Ovary (tissue), 9 donors: Measurements from ENCODE around the gene GPR141. TPM values are rescaled to one million over a fixed set of nuclear protein-coding genes. Genes with fewer than 3 reads are reported as not detected.

Experiments used
- DNase-seq, 5 donors: peaks; one replicate each; pipeline ENCODE4 v3.0.0-alpha.2; 2019 to 2020
- H3K27ac ChIP-seq, 2 donors: fragments of 200-600 bp; one replicate each; pipeline versions ENCODE4 v1.5.1 to v1.8.0; 2019 to 2022
- H3K27me3 ChIP-seq: fragments of 200-600 bp; one replicate; pipeline ENCODE4 v1.8.0; 2022
- H3K36me3 ChIP-seq: fragments of 200-600 bp; sonication (generic); one replicate; pipeline ENCODE4 v1.5.1; 2019
- H3K4me1 ChIP-seq: one replicate; pipeline ENCODE4 v1.8.1; 2013; ENCODE audit warnings: mild to moderate bottlenecking, moderate library complexity; ENCODE audit not compliant: insufficient read depth
- H3K4me3 ChIP-seq: fragments of 200-600 bp; sonication (generic); one replicate; pipeline ENCODE4 v1.5.1; 2017
- H3K9me3 ChIP-seq, 2 donors: fragments of 200-600 bp in 1 of 2; sonication (generic) in 1 of 2; one replicate each; pipeline versions ENCODE4 v1.5.1 to v1.8.1; 2013 to 2019; ENCODE audit warnings: mild to moderate bottlenecking in 1 of 2, moderate library complexity in 1 of 2
- EP300 ChIP-seq: sonication (generic); formaldehyde crosslinking; IDR thresholded peaks from one replicate; pipeline ENCODE4 v1.6.1; 2017; ENCODE audit warnings: antibody characterized with exemption
- POLR2A ChIP-seq: fragments of 450-650 bp; IDR thresholded peaks from one replicate; pipeline ENCODE4 v1.6.1; 2017; ENCODE audit warnings: antibody characterized with exemption, mild to moderate bottlenecking, moderate library complexity
- WGBS, 3 donors: extraction: QIAGEN DNeasy Blood & Tissue Kit in 1 of 3; methylation state at CpG; one replicate each; pipeline versions ENCODE4 v1.1.5 to v1.1.7; 2013 to 2017; 5-methylcytosine and 5-hydroxymethylcytosine counted together
- intact Hi-C, 4 donors: fragments of 100-400 bp; cut with DNase I; formaldehyde crosslinking; loops; one replicate each; pipeline versions ENCODE4 v1.11.0 to v1.15.1; 2022 to 2023
- polyA plus RNA-seq, 2 donors: library from polyadenylated mRNA; stranded (reverse); fragments of 200-250 nt in 1 of 2; fragments of 350-450 nt in 1 of 2; fragmentation: Illumina TruSeq in 1 of 2; extraction: RNeasy Lipid Tissue Mini Kit (QIAGEN cat#74804) in 1 of 2; gene quantifications; one replicate each; pipeline ENCODE4 v1.2.3, GENCODE V29; 2013 to 2014
- total RNA-seq, 7 donors: library from RNA; depleted of rRNA in 2 of 7; stranded (reverse); fragments of >200 nt in 2 of 7; fragmentation: NEBNext Ultra II Directional in 3 of 7; extraction: Animal tissue kit (Norgen Biotek cat#: 25700) in 3 of 7; gene quantifications; one replicate each; pipeline versions ENCODE4 v1.1.0 to v1.2.4, GENCODE V29; 2016 to 2023
- TF ChIP-seq, protein P1 (sequence below), 3 donors: fragments of 450-650 bp in 2 of 3; fragments of 200-600 bp in 1 of 3; IDR thresholded peaks; one replicate each; pipeline versions ENCODE4 v1.5.1 to v1.8.0; 2016 to 2022; ENCODE audit warnings: antibody characterized with exemption in 3 of 3, mild to moderate bottlenecking in 1 of 3
- donor health status: DM: no; HTN: no; CAD: no; lungs with moderate emphysema.
- donor health status: DM: no; HTN: no; CAD: no.
- donor health status: Bipolar disorder and iron deficiency.
- donor health status: DM: yes; HTN: yes; CAD: no.
- donor health status: DM: no; HTN: no; CAD: no.
- donor health status: DM: yes; HTN: yes; CAD: no.

Gene GPR141
- total and polyA plus RNA-seq, 9 donors, result 0.08 to 1.2 (median 0.63) TPM; not detected in 5

DNA sequence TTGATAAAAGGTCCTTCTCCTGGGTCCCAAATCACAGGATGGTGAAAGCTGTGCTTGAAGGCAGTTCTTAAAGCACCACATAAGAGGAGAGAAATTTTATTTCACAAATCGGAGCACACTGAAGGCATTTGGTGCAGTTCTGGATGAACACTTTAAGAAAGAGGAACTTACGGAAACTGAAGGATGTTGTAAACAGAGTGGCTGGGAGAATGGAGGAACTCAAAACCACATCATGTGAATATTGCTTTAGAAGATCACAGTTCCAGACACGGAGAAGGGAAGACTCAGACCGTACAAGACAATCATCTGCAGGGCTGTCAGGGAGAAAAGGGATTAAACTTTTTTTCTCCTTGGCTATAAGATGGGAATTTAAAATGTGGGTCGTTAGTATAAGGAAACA, 9.0 kb upstream of the GPR141 start:
- TF ChIP-seq, protein P1, sequence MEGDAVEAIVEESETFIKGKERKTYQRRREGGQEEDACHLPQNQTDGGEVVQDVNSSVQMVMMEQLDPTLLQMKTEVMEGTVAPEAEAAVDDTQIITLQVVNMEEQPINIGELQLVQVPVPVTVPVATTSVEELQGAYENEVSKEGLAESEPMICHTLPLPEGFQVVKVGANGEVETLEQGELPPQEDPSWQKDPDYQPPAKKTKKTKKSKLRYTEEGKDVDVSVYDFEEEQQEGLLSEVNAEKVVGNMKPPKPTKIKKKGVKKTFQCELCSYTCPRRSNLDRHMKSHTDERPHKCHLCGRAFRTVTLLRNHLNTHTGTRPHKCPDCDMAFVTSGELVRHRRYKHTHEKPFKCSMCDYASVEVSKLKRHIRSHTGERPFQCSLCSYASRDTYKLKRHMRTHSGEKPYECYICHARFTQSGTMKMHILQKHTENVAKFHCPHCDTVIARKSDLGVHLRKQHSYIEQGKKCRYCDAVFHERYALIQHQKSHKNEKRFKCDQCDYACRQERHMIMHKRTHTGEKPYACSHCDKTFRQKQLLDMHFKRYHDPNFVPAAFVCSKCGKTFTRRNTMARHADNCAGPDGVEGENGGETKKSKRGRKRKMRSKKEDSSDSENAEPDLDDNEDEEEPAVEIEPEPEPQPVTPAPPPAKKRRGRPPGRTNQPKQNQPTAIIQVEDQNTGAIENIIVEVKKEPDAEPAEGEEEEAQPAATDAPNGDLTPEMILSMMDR (IDR thresholded peaks at IDR 0.05), result no peak
- TF ChIP-seq EP300, result no peak
- no peak for TF ChIP-seq POLR2A
- Histone ChIP-seq H3K27me3 (no peaks in the 10 kb centered on the region), H3K9me3 (no peaks in the 10 kb centered on the region), H3K4me1 (no peaks in the 10 kb centered on the region), H3K27ac (no peak overlapping the region), H3K4me3 (no peak overlapping the region), H3K36me3 (no peaks in the 10 kb centered on the region)
- intact Hi-C loops, result no loop called here
- 45 to 46% (median 46%) methylated on average over 5 of the region's 5 CpGs for WGBS, 3 donors
- no peak for DNase-seq

DNA sequence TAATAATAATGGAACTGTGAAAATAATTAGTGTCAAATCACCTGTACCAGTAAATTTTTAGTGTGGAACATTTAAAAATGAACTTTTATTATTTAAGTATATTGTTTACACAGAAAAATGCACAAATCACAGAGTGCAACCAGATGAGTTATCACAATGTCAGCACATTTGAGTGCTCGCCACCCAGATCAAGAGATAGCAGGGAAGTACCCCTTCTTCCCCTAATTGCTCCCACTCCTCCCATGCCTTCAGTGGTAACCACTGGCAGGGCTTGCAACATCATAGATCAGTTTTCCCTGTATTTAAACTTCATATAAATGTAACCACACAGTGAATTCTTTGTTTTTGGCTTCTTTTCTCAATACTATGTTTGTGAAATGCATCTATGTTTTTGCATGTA, 7.8 kb upstream of the GPR141 start:
- no peak for DNase-seq
- no peak for TF ChIP-seq EP300
- TF ChIP-seq POLR2A, result no peak
- TF ChIP-seq, protein P1 (IDR thresholded peaks at IDR 0.05), result no peak
- H3K9me3 ChIP-seq, result no peaks in the 10 kb centered on the region
- H3K4me3 ChIP-seq, result no peak overlapping the region
- 71 to 85% (median 77%) methylated on average over 1 of the region's 1 CpG for WGBS, 3 donors
- intact Hi-C loops, result loop anchor here in 1 of 4 donors (1.0 kb wide), 1 partner anchor 9 kb away; no protein-coding TSS in a partner anchor
- H3K27me3 ChIP-seq, result no peaks in the 10 kb centered on the region
- H3K36me3 ChIP-seq, result no peaks in the 10 kb centered on the region
- H3K27ac ChIP-seq, result no peak overlapping the region
- no peaks in the 10 kb centered on the region for H3K4me1 ChIP-seq

DNA sequence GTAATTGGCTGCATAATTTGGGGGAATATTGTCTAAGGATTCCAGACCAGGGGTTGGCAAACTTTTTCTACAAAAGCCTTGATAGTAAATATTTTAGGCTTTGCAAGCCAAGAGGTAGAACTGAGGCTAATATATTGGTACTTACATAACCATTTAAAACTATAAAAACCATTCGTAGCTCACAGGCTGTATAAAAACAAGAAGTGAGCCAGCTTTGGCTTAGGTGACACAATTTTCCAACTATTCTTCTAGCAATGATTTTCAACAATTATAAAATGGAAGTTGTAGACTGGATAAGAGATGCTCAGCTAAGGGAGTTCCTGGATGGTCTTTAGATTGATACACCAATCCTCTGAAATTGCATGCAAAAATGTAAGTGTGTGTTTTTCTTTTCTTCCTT, 1.4 kb downstream of the GPR141 start:
- intact Hi-C loops, result loop anchor here in 1 of 4 donors (1.0 kb wide), 1 partner anchor 10 kb away; no protein-coding TSS in a partner anchor
- TF ChIP-seq POLR2A, result no peak
- TF ChIP-seq, protein P1 (IDR thresholded peaks at IDR 0.05), result no peak
- TF ChIP-seq EP300, result no peak
- no peaks in the 10 kb centered on the region for H3K4me1 ChIP-seq
- WGBS, 3 donors, result 34 to 54% (median 47%) methylated on average over 1 of the region's 1 CpG
- H3K36me3 ChIP-seq, result no peaks in the 10 kb centered on the region
- DNase-seq, result no peak
- H3K27ac ChIP-seq, result no peak overlapping the region
- H3K4me3 ChIP-seq, result no peak overlapping the region
- no peaks in the 10 kb centered on the region for H3K9me3 ChIP-seq
- H3K27me3 ChIP-seq, result no peaks in the 10 kb centered on the region

DNA sequence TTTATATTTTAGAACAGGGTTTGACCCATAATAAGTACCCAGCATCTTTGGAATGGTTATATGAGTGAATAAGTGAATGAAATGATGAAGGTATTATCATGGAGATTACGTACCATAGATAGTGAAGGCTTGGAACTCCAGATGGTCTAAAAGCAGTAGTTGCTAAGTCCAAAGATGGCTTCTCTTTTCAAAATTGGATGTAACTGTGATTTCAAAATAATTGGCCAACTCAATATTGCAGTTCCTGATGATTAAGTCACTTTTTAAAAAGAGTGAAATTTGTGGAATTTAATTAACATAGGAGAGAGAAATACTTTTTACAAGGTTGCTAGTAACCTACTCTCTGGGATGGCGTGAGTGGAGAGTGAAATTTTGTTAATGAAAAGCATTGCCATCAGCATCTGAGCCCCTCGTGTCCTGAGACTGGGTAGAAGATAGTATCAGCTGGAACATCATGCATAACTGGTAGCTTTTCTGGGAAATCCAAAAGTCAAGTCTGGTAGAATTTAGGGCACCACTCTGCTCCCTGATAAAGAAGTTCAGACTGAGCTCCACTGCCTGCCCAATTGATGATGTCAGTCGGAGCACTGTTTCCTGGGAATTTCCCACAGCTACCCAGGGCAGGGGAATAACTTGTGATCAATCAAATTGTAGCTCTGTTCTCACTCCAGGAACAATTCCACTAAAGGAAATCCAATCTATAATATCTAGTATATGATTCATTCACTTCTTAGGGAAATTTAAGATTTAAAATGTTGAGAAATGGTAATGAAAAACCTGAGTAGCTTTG, 3.2 kb downstream of the GPR141 start:
- Histone ChIP-seq H3K27ac (no peak overlapping the region), H3K4me1 (no peaks in the 10 kb centered on the region), H3K36me3 (no peaks in the 10 kb centered on the region), H3K9me3 (no peaks in the 10 kb centered on the region), H3K4me3 (no peak overlapping the region), H3K27me3 (no peaks in the 10 kb centered on the region)
- intact Hi-C loops, result no loop called here
- DNase-seq, result no peak
- 89 to 95% (median 93%) methylated on average over 4 of the region's 4 CpGs for WGBS, 3 donors
- TF ChIP-seq EP300, result no peak
- TF ChIP-seq, protein P1 (IDR thresholded peaks at IDR 0.05), result no peak
